Prostate gland (tissue), 2 donors: ENCODE data around the gene PCDHGA1.

Experiments
- POLR2AphosphoS5 ChIP-seq: sonication (generic); formaldehyde crosslinking; IDR thresholded peaks from one replicate; pipeline ENCODE4 v1.6.1; 2017; ENCODE audit warnings: antibody characterized with exemption
- TF ChIP-seq, protein P1 (sequence below), 4 experiments: fragments of 200-600 bp in 2 of 4; fragments of 450-650 bp in 2 of 4; sonication (generic) in 2 of 4; IDR thresholded peaks; 1 replicate in 3 of 4; 2 replicates in 1 of 4; pipeline ENCODE4 v1.5.1; 2016 to 2019; ENCODE audit warnings: antibody characterized with exemption in 4 of 4, mild to moderate bottlenecking in 2 of 4, moderate library complexity in 2 of 4

DNA sequence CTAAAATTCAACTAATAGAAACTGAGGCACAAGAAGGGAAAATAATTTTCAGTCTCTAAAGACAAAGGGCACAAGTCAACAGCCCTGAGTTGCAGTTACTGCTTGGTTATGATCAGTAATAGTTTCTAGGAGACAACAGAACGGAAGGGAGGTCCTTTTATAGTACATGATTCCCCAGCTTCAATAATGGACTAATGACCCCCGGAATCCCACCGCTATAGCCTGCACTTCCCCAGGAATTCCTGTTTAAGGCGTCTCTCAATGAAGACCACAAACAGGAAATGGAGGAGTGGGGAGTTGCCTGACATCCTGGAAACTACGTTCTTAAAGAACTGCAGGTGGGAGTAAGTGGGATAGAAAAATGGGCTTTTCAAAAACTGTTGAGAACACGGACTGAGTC, 227.8 kb downstream of the PCDHGA1 start:
- TF ChIP-seq, protein P1, sequence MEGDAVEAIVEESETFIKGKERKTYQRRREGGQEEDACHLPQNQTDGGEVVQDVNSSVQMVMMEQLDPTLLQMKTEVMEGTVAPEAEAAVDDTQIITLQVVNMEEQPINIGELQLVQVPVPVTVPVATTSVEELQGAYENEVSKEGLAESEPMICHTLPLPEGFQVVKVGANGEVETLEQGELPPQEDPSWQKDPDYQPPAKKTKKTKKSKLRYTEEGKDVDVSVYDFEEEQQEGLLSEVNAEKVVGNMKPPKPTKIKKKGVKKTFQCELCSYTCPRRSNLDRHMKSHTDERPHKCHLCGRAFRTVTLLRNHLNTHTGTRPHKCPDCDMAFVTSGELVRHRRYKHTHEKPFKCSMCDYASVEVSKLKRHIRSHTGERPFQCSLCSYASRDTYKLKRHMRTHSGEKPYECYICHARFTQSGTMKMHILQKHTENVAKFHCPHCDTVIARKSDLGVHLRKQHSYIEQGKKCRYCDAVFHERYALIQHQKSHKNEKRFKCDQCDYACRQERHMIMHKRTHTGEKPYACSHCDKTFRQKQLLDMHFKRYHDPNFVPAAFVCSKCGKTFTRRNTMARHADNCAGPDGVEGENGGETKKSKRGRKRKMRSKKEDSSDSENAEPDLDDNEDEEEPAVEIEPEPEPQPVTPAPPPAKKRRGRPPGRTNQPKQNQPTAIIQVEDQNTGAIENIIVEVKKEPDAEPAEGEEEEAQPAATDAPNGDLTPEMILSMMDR (IDR thresholded peaks at IDR 0.05), result no peak
- no peak for TF ChIP-seq POLR2AphosphoS5
